Right lobe of liver (tissue), 4 donors: ENCODE data around the gene KLK5.
"Not testable (repeated sequence)": the region's sequence is repeated elsewhere in the genome, so short reads cannot be mapped to it uniquely, and the experiment has no call there.

Experiments
- POLR2A ChIP-seq: fragments of 450-650 bp; IDR thresholded peaks from one replicate; pipeline ENCODE4 v1.6.1; 2017; ENCODE audit warnings: antibody characterized with exemption, mild to moderate bottlenecking
- TF ChIP-seq, protein P1 (sequence below), 4 donors: fragments of 200-600 bp in 3 of 4; fragments of 450-650 bp in 1 of 4; IDR thresholded peaks; one replicate each; pipeline versions ENCODE4 v1.5.1 to v1.8.0; 2016 to 2022; ENCODE audit warnings: antibody characterized with exemption in 4 of 4, mild to moderate bottlenecking in 2 of 4
- donor health status: DM: no; HTN: no; CAD: no.
- donor health status: DM: no; HTN: no; CAD: no.
- donor health status: DM: no; HTN: yes; CAD: no.

DNA sequence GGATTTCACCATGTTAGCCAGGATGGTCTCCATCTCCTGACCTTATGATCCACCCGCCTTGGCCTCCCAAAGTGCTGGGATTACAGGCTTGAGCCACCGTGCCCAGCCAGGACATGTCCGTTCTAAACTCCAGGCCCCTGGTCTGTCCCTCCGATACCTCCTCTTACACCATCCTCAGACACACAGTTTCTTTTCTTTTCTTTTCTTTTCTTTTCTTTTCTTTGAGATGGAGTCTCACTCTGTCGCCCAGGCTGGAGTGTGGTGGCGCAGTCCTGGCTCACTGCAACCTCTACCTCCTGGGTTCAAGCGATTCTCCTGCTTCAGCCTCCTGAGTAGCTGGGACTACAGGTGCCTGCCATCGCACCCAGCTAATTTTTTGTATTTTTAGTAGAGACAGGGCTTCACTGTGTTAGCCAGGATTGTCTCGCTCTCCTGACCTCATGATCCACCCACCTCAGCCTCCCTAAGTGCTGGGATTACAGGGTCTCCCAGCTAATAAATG, 56.7 kb downstream of the KLK5 start:
- TF ChIP-seq, protein P1, sequence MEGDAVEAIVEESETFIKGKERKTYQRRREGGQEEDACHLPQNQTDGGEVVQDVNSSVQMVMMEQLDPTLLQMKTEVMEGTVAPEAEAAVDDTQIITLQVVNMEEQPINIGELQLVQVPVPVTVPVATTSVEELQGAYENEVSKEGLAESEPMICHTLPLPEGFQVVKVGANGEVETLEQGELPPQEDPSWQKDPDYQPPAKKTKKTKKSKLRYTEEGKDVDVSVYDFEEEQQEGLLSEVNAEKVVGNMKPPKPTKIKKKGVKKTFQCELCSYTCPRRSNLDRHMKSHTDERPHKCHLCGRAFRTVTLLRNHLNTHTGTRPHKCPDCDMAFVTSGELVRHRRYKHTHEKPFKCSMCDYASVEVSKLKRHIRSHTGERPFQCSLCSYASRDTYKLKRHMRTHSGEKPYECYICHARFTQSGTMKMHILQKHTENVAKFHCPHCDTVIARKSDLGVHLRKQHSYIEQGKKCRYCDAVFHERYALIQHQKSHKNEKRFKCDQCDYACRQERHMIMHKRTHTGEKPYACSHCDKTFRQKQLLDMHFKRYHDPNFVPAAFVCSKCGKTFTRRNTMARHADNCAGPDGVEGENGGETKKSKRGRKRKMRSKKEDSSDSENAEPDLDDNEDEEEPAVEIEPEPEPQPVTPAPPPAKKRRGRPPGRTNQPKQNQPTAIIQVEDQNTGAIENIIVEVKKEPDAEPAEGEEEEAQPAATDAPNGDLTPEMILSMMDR (IDR thresholded peaks at IDR 0.05): not testable (repeated sequence)
- not testable (repeated sequence) for TF ChIP-seq POLR2A
